ENCODE data around the gene EPB41L2.

Gene EPB41L2

GRCh38 chr6:130895516-130895915 is 167.5 kb downstream of the EPB41L2 start:
- DNase-seq = no peak

GRCh38 chr6:130893766-130894165 is 169.3 kb downstream of the EPB41L2 start:
- DNase-seq = no peak

GRCh38 chr6:130893277-130893676 is 169.8 kb downstream of the EPB41L2 start:
- no peak for DNase-seq

GRCh38 chr6:130890521-130890971 is 172.5 kb downstream of the EPB41L2 start:
- no peak for DNase-seq

- DNase-seq = no peak
These were observed 173.6 kb downstream of the EPB41L2 start for GRCh38 chr6:130889423-130889822.

GRCh38 chr6:130888246-130888645 is 174.8 kb downstream of the EPB41L2 start:
- no peak for DNase-seq

- DNase-seq = no peak
These were observed 176.1 kb downstream of the EPB41L2 start for GRCh38 chr6:130886966-130887365.

GRCh38 chr6:130885392-130886192 is 177.5 kb downstream of the EPB41L2 start:
- peak; percentile 47 to 61 for DNase-seq

- DNase-seq = no peak
These were observed 180.7 kb downstream of the EPB41L2 start for GRCh38 chr6:130882370-130882769.

- DNase-seq = no peak
These were observed 183.2 kb downstream of the EPB41L2 start for GRCh38 chr6:130879826-130880225.

GRCh38 chr6:130873746-130874145 is 189.3 kb downstream of the EPB41L2 start:
- no peak for DNase-seq

GRCh38 chr6:130872250-130873095 is 190.6 kb downstream of the EPB41L2 start:
- peak; percentile 49 to 70 for DNase-seq

GRCh38 chr6:130870179-130870880 is 192.7 kb downstream of the EPB41L2 start:
- no peak for DNase-seq

- no peak for DNase-seq
These were observed 193.4 kb downstream of the EPB41L2 start for GRCh38 chr6:130869681-130870080.

GRCh38 chr6:130865793-130866192 is 197.3 kb downstream of the EPB41L2 start:
- DNase-seq = no peak

GRCh38 chr6:130864344-130864743 is 198.7 kb downstream of the EPB41L2 start:
- DNase-seq = no peak

GRCh38 chr6:130863415-130864230 is 199.4 kb downstream of the EPB41L2 start:
- no peak for DNase-seq

GRCh38 chr6:130862370-130862769 is 200.7 kb downstream of the EPB41L2 start:
- no peak for DNase-seq

GRCh38 chr6:130859161-130859867 is 203.7 kb downstream of the EPB41L2 start:
- no peak for DNase-seq

GRCh38 chr6:130858498-130859160 is 204.4 kb downstream of the EPB41L2 start:
- no peak for DNase-seq

GRCh38 chr6:130858054-130858453 is 205.0 kb downstream of the EPB41L2 start:
- no peak for DNase-seq

Data from stimulated activated CD4-positive, alpha-beta T cell treated with anti-CD3 and anti-CD28 coated beads, Interleukin-4, amount 100 ng/mL, for 4 hours (primary cell).